ENCODE results near the gene COG3.

Gene COG3

GRCh38 chr13:45503658-45504057, 38.9 kb downstream of the COG3 start:
- no peaks in the 10 kb centered on the region for H3K9me3 Mint-ChIP-seq
- CTCF ChIA-PET, result no interaction called here

GRCh38 chr13:45506811-45507210, 42.1 kb downstream of the COG3 start:
- H3K4me1 Mint-ChIP-seq, result peaks cover 2% of the 10 kb centered on the region
- no peak overlapping the region for H3K27ac Mint-ChIP-seq
- H3K27me3 Mint-ChIP-seq, result no peaks in the 10 kb centered on the region
- H3K4me3 Mint-ChIP-seq, result no peak overlapping the region
- no peak for DNase-seq
- CTCF ChIA-PET, result no interaction called here
- H3K36me3 Mint-ChIP-seq, result peaks cover 45% of the 10 kb centered on the region
- H3K9me3 Mint-ChIP-seq, result no peaks in the 10 kb centered on the region

More at GRCh38 chr13:45503658-45504057, 38.9 kb downstream of the COG3 start:
- no peak overlapping the region for H3K27ac Mint-ChIP-seq
- DNase-seq, result no peak
- peaks cover 10% of the 10 kb centered on the region for H3K4me1 Mint-ChIP-seq
- H3K4me3 Mint-ChIP-seq, result no peak overlapping the region
- peaks cover 50% of the 10 kb centered on the region for H3K36me3 Mint-ChIP-seq
- no peaks in the 10 kb centered on the region for H3K27me3 Mint-ChIP-seq

- no peak for DNase-seq
- Mint-ChIP-seq H3K4me3 (no peak overlapping the region), H3K4me1 (peaks cover 2% of the 10 kb centered on the region), H3K36me3 (peaks cover 45% of the 10 kb centered on the region), H3K27ac (peak overlapping the region; percentile 35), H3K9me3 (no peaks in the 10 kb centered on the region), H3K27me3 (no peaks in the 10 kb centered on the region)
- CTCF ChIA-PET, result interaction anchor here (0.7 kb wide), 1 partner anchor 813 kb away, joined by 4 read pairs; no protein-coding TSS in a partner anchor
These were observed 44.0 kb downstream of the COG3 start for GRCh38 chr13:45508776-45509175.

GRCh38 chr13:45510672-45511071, 45.9 kb downstream of the COG3 start:
- DNase-seq, result no peak
- Mint-ChIP-seq H3K9me3 (no peaks in the 10 kb centered on the region), H3K27ac (peak overlapping the region; percentile 24), H3K4me3 (no peak overlapping the region), H3K4me1 (peaks cover 2% of the 10 kb centered on the region), H3K36me3 (peaks cover 41% of the 10 kb centered on the region), H3K27me3 (no peaks in the 10 kb centered on the region)
- CTCF ChIA-PET, result interaction anchor here (0.8 to 0.9 kb wide), 2 partner anchors 139 to 141 kb away, joined by 3 to 4 read pairs; no protein-coding TSS in a partner anchor

GRCh38 chr13:45511310-45512097, 46.8 kb downstream of the COG3 start:
- Mint-ChIP-seq H3K27ac (no peak overlapping the region), H3K9me3 (no peaks in the 10 kb centered on the region), H3K27me3 (no peaks in the 10 kb centered on the region), H3K4me1 (peaks cover 2% of the 10 kb centered on the region), H3K4me3 (no peak overlapping the region), H3K36me3 (peaks cover 40% of the 10 kb centered on the region)
- CTCF ChIA-PET, result interaction anchor here (1.0 kb wide), 1 partner anchor 28 kb away, joined by 4 read pairs; no protein-coding TSS in a partner anchor
- peak; percentile 26 for DNase-seq

- peaks cover 41% of the 10 kb centered on the region for H3K36me3 Mint-ChIP-seq
- H3K27ac Mint-ChIP-seq, result no peak overlapping the region
- H3K4me1 Mint-ChIP-seq, result peaks cover 2% of the 10 kb centered on the region
- no peaks in the 10 kb centered on the region for H3K27me3 Mint-ChIP-seq
- no peak for DNase-seq
- no peaks in the 10 kb centered on the region for H3K9me3 Mint-ChIP-seq
- no peak overlapping the region for H3K4me3 Mint-ChIP-seq
- CTCF ChIA-PET, result interaction anchor here (0.8 to 1.0 kb wide), 2 partner anchors 29 to 35 kb away, joined by 3 to 4 read pairs; no protein-coding TSS in a partner anchor
These were observed 47.4 kb downstream of the COG3 start for GRCh38 chr13:45512098-45512496.

- H3K27me3 Mint-ChIP-seq, result no peaks in the 10 kb centered on the region
- no peak overlapping the region for H3K4me3 Mint-ChIP-seq
- no peaks in the 10 kb centered on the region for H3K9me3 Mint-ChIP-seq
- peaks cover 56% of the 10 kb centered on the region for H3K36me3 Mint-ChIP-seq
- no peak for DNase-seq
- CTCF ChIA-PET, result no interaction called here
- H3K27ac Mint-ChIP-seq, result no peak overlapping the region
- no peaks in the 10 kb centered on the region for H3K4me1 Mint-ChIP-seq
These were observed 52.0 kb downstream of the COG3 start for GRCh38 chr13:45516757-45517156.

- Mint-ChIP-seq H3K9me3 (no peaks in the 10 kb centered on the region), H3K27me3 (no peaks in the 10 kb centered on the region), H3K27ac (no peak overlapping the region), H3K4me3 (no peak overlapping the region), H3K4me1 (no peaks in the 10 kb centered on the region), H3K36me3 (peaks cover 51% of the 10 kb centered on the region)
- CTCF ChIA-PET, result no interaction called here
- DNase-seq, result no peak
These were observed 53.9 kb downstream of the COG3 start for GRCh38 chr13:45518525-45519245.

GRCh38 chr13:45519493-45519892, 54.8 kb downstream of the COG3 start:
- Mint-ChIP-seq H3K27me3 (no peaks in the 10 kb centered on the region), H3K27ac (no peak overlapping the region), H3K4me3 (no peak overlapping the region), H3K9me3 (no peaks in the 10 kb centered on the region), H3K4me1 (no peaks in the 10 kb centered on the region), H3K36me3 (peaks cover 55% of the 10 kb centered on the region)
- CTCF ChIA-PET, result no interaction called here
- DNase-seq, result no peak

GRCh38 chr13:45521297-45521696, 56.6 kb downstream of the COG3 start:
- CTCF ChIA-PET, result no interaction called here
- H3K27ac Mint-ChIP-seq, result no peak overlapping the region
- no peaks in the 10 kb centered on the region for H3K27me3 Mint-ChIP-seq
- H3K4me3 Mint-ChIP-seq, result no peak overlapping the region
- DNase-seq, result no peak
- H3K9me3 Mint-ChIP-seq, result no peaks in the 10 kb centered on the region
- H3K36me3 Mint-ChIP-seq, result peaks cover 57% of the 10 kb centered on the region
- H3K4me1 Mint-ChIP-seq, result no peaks in the 10 kb centered on the region

GRCh38 chr13:45522571-45522970, 57.8 kb downstream of the COG3 start:
- peaks cover 54% of the 10 kb centered on the region for H3K36me3 Mint-ChIP-seq
- no peaks in the 10 kb centered on the region for H3K4me1 Mint-ChIP-seq
- no peak for DNase-seq
- no peaks in the 10 kb centered on the region for H3K27me3 Mint-ChIP-seq
- CTCF ChIA-PET, result no interaction called here
- H3K27ac Mint-ChIP-seq, result no peak overlapping the region
- no peaks in the 10 kb centered on the region for H3K9me3 Mint-ChIP-seq
- no peak overlapping the region for H3K4me3 Mint-ChIP-seq

GRCh38 chr13:45527699-45528462, 63.1 kb downstream of the COG3 start:
- CTCF ChIA-PET, result no interaction called here
- no peak overlapping the region for H3K27ac Mint-ChIP-seq
- H3K27me3 Mint-ChIP-seq, result no peaks in the 10 kb centered on the region
- no peak overlapping the region for H3K4me3 Mint-ChIP-seq
- H3K36me3 Mint-ChIP-seq, result peaks cover 40% of the 10 kb centered on the region
- H3K9me3 Mint-ChIP-seq, result no peaks in the 10 kb centered on the region
- no peak for DNase-seq
- H3K4me1 Mint-ChIP-seq, result no peaks in the 10 kb centered on the region

GRCh38 chr13:45529758-45530157, 65.0 kb downstream of the COG3 start:
- Mint-ChIP-seq H3K36me3 (peaks cover 50% of the 10 kb centered on the region), H3K27ac (no peak overlapping the region), H3K4me1 (no peaks in the 10 kb centered on the region), H3K9me3 (no peaks in the 10 kb centered on the region), H3K27me3 (no peaks in the 10 kb centered on the region), H3K4me3 (no peak overlapping the region)
- CTCF ChIA-PET, result no interaction called here
- DNase-seq, result no peak

- Mint-ChIP-seq H3K27ac (no peak overlapping the region), H3K4me1 (no peaks in the 10 kb centered on the region), H3K27me3 (no peaks in the 10 kb centered on the region), H3K9me3 (no peaks in the 10 kb centered on the region), H3K4me3 (no peak overlapping the region), H3K36me3 (peaks cover 41% of the 10 kb centered on the region)
- CTCF ChIA-PET, result no interaction called here
- no peak for DNase-seq
These were observed 69.9 kb downstream of the COG3 start for GRCh38 chr13:45534604-45535003.
